DMS 273 (cell line): Measurements from ENCODE around the gene FASTKD2.
A peak's percentile ranks its signal among the peaks of the same experiment; 100 is the strongest.

Source experiments
- DNase-seq: peaks from one replicate; lab custom pipeline; 2025; ENCODE audit not compliant: unreplicated experiment; lab: John Stamatoyannopoulos, UW

FASTKD2 gene

DNA sequence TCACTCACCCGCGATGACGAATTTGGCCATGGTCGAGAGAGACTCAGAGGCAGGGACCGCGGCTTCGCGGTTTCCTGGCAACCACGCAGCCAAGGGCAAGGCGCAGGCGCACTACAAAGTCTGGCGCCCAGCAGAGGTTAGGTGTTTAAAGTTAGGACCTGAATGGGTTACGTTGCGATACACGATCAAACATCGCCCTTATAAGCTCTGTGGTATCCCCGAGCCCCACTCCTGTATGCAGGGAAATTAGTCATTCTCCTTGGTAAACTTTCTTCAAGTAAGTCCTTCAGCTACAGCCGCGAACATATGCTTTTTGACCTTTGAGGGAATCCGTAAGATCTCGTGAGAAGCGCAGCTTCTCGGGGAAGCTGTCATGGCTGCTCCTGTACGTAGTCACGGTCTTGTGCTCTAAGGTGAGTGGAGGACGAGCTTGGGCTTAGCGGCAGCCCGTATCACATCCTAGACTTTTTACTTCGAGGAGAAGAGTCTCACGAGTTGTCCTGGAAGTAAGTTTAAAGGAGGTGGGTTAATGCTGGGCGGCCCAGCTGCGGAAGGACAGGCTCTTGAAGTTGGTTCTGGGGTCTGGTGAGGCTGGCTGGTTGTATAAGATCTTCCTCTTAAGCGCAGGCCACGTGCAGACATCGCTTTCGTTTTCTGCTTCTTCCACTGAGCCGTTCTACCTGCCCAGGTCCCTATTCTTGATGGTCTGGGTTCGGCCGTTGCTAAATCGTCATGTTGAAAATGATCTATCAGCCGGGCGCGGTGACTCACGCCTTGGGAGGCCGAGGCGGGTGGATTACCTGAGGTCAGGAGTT, at the start of gene FASTKD2, which contains the start of gene MDH1B:
Gene FASTKD2 (plus strand): TSS at position 365 of the 815 bp plus-strand sequence. CDS start 1,088 bp downstream, outside the sequence.
Gene MDH1B (minus strand): TSS at position 87 of the 815 bp plus-strand sequence. CDS start 57 bp downstream, at position 30.
- peak; percentile 91 for DNase-seq

DNA sequence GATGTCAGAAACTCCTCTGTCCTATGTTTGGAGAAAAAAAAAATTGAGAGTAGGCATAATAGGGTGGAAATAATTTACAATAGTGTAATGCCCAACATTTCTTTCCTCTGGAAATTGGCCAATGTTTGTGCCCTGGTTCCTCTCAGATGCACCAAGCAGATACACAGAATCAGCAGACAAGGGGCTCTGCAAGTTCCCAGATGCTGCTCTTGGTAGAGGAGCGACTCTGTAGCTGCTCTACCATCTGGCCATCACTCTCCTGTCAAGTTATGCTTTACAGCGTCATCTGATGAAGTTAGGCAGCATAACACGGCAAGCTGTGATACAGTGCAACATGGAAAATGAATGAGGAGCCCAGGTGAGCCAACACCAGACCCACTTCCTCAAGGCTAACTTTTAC, 48.8 kb upstream of the FASTKD2 start:
- DNase-seq, result peak; percentile 84

DNA sequence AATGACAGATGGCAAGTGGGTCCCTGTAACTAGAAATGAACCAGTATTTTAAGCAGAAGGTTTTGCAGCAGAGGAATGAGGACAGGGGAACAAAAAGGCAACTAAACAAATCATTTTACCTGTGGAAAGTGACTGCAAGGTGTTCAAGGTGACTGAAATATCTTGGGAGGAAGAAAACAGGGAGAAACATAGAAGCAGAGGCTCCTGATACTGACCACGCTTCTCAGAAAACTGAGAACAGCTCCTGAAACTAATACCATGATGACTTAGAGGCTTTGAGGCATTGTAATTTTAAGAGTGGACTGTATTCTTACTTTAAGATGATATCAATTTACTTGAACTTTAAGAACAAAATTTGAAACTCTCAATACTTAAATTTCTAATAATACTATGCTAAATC, 47.1 kb upstream of the FASTKD2 start, which contains the start of gene DYTN:
Gene DYTN (minus strand): TSS at position 101 of the 400 bp plus-strand sequence. CDS start 117 bp downstream, outside the sequence.
- DNase-seq, result no peak

DNA sequence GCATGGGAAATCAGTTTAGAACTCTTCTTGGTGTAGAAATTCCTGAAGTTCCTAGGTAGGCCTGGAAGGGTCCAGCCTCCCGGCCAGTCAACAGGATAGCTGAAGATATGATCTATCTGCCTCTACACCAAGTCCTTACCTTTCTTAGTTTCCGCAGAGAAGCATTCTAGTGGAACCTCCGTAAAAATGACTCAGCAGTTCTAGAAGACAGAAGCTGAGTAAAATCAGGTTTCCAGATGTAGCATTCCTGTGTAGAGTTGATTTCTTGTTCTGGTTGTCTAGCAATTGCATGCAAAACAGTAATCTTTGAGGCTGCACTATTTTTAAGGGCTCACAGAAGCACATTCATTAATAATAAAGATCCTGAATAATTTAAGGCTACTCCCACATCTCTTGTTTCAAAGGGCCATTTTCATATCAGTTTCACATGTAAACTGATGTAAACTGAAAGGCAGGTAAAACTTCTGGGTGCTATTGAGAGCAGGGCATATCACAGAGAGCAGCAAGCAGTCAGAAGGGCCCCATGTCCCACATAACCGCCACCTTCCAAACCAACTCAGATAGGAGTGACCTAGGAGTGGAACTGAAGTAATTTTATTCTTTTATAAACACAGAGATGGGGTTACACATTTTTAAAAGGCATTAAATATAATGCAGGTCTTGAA, 44.0 kb upstream of the FASTKD2 start:
- no peak for DNase-seq

DNA sequence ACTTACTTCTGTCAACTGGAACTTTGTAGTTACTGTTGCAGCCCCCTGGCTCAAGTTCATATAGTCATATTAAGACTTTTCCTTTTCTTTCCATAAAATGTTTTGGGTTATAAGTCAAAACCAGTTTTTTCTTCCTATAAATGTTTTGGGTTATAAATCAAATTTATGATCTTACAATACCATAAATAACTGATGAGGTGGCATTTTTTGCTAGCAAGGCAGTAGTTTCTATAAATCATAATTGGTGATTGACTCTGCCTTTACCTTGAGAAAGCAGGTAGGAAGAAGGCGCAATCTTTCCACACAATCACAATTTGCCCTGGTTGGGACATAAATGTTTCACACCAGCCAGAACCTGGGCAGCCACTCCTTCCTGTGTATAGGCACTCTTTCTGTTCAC, 42.1 kb upstream of the FASTKD2 start:
- no peak for DNase-seq

DNA sequence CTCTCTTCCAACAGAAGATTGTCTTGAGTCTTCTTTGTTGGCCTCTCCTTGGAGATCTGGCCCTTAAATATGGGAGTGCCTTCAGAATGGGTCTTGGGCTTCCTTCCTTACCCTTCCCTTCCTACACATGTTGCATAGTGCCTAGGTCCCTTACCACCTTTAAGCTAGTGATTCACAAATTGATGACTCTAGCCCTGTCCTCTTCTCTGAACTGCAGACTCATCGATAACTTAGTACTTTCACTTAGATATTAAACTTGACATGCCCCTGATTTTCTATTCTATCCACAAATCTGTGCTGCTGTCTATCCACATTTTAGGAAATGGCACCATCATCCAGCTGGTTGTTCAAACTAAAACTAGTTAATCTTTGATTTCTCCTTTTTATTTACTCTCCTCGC, 38.1 kb upstream of the FASTKD2 start:
- no peak for DNase-seq

DNA sequence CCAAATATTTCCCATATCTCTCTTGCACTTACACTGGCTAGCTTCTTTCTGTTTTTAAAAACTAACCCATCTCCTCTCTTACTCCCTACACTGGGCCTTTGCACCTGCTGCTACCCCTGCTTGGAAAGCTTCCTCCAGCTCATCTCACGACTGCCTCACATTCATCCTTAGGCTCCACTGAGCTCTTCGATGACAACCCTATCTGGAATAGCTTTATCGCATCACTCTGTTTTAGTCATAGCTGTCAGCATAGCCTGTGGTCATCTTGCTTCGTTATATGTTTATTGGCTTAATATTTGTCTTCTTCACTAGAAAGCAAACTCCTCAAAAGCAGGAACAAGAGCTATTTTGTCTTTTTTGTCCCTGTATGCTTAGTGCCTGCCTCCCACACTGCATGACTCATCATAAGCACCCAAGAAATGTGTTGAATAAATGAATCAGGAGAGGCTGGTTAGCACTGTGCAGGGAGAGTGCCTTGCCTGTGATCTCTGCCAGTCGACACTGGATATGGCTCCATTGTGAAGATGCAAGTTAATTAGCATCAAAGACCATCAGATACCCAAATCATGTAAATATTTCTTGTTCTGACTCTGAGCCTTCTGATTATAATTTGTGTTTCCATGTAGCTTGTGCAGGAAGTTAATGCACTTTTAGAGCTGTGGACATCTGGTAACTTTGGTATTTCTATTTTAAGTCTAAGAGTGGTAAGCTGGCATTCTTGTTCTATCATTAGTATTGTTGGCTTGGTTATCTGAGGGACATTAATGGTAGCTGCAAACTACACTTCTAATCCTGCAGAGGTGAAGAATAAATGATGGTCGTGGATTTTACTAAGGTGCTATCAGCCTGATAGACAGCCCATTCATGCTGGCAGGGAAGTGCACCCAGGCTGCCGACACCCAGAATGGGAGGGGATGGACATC, 36.9 kb upstream of the FASTKD2 start:
- DNase-seq, result no peak

DNA sequence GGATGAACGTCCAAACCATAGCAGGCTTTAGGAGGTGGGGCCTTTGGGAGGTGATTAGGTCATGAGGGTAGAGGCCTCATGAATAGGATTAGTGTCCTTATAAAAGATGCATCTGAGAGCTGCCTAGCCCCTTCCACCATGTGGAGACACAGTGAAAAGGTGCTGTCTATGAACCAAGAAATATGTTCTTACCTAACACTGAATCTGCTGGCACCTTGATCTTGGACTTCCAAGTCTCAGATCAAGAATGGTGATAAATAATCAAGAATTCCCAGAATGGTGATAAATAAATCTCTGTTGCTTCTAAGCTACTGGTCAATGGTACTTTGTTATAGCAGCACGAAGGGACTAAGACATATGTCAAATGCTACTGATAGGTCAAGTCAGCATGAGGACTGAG, 32.1 kb upstream of the FASTKD2 start:
- no peak for DNase-seq

DNA sequence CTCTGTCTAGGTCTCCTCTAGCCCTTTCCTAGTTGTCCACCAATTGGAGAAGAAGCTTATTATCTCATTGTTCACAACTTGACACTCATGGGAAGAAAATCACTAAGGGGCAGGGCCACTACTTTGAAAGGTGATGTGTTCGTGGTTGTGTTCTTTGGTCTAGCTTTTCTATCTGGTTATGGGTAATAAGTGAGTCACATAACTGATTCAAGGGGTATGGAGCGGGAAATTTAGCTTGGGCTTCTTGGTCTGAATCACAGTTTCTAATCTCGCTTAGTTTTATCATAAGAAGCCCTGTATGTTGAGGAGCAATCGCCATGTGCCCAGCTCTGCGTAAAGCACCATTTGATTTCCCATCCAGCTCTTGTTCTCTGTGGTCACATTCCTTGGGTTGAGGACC, 28.5 kb upstream of the FASTKD2 start:
- DNase-seq, result no peak

DNA sequence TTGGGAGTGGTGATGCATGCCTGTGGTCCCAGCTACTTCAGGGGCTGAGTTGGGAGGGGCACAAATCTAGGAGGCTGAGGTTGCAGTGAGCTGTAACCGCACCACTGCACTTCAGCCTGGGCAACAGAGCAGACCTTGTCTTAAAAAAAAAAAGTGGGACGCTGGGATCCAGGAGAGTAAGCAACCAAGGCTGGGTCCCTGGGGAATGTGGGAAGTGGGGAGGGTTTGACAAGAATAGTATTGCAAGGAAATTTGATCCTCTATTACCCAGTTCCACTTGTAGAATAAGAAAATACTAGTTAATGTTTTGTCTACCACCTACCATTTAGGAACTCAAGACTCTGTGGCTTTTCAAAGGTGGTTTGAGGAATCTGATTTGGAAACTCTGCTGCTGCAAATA, 26.1 kb upstream of the FASTKD2 start:
- peak; percentile 9 for DNase-seq

DNA sequence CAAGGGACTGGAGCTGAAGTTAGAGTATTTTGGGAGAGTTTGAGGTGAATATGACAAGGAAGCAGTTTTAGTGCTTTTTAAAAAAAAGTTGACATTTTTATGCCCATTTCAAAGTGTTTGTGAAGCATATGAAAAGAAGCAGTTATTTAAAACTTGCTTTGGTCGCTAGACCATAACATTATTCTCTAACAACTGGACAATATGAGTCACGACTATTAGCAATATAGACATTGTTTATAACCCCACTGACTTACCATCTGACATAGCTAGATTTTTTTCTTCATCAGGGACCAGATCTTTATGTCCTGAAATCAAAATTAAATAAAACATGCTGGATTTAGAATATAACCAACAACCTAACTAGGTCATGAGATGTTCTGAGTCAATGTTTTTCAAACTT, 24.6 kb upstream of the FASTKD2 start:
- DNase-seq, result no peak

DNA sequence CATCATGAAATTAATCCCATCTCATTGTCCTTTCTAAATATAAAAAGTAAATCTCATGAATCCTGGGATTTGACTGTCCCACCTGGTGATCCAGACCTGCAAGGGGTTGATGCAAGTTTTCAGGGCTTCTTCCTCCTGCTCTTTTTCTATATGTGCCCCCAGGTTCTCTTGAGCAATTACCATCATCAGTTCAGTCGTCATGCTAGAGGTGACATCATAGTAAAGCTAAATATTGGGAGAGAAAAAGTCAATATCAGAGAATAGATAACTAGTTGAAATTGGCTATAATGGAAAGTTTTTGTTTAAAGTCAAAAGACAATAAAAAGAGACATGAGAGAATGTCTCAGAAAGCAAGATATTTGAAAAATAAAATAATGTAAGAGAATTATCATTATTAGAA, 8.6 kb upstream of the FASTKD2 start:
- no peak for DNase-seq

DNA sequence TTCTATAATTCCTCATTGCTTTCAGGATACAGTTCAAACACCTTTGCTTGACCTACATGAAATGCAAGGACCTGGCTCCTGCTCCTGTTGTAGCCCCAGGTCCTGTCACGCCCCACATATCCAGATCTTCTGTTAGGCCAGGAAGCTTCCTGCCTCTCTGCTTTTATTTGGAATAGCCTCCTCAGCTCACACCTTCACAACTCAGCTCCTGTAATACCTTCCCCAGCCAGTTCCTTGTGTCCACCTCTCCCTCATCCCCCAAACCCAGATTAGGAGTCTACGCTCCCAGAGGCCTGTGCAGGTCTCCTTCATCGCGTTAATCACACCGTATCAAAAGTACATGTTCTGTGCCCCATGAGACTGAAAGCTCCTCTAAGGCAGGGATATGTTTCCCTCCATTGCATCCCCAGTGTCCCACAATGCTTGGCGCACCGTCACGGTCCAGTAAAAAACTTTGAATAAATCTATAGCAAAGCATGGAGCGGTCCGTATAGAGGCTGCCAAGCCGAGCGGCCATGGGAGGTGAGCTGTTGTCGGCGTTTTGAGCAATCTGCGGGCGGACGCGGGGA, 649 bp upstream of the FASTKD2 start:
- peak; percentile 54 for DNase-seq

DNA sequence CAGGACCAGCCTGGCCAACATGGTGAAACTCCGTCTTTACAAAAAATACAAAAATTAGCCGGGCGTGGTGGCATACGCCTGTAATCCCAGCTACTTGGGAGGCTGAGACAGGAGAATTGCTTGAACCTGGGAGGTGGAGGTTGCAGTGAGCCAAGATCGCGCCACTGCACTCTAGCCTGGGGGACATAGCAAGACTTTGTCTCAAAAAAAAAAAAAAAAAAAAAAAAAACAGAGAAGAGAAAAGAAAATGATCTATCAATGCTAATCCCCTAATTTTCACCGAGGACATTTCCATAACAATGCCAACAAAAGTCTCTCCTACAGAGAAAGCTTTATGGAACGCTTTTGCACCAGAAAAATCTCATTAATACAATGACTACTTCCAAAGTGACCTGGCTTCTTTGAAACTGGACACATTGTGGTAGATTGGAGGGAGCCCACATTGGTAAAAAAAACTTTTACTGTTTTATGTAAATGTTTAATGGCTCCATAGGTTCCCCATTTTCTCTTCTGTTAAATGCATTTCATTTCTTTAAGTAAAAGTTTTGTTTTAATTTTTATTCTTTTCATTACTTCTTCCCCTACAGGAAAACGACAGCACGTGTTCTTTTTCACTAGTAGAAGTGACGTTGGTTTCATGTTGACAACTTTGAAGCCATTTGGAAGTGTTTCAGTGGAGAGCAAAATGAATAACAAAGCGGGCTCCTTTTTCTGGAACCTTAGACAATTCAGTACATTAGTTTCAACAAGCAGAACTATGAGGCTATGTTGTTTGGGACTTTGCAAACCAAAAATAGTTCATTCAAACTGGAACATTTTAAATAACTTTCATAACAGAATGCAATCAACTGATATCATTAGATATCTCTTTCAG, 888 bp downstream of the FASTKD2 start:
- no peak for DNase-seq

DNA sequence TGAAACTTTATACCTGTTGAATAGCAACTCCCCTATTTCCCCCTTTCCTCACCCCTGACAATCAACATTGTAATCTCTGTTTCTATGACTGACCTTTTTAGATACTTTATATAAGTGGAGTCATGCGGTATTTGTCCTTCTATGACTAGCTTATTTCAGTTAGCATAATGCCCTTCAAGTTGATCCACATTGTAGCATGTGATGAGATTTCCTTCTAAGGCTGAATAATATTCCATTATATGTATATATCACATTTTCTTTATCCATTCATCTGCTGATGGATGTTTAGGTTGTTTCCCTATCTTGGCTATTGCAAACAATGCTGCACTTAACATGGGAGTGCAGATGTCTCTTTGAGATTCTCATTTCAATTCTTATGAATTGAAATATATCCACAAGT, 9.5 kb downstream of the FASTKD2 start:
- no peak for DNase-seq

DNA sequence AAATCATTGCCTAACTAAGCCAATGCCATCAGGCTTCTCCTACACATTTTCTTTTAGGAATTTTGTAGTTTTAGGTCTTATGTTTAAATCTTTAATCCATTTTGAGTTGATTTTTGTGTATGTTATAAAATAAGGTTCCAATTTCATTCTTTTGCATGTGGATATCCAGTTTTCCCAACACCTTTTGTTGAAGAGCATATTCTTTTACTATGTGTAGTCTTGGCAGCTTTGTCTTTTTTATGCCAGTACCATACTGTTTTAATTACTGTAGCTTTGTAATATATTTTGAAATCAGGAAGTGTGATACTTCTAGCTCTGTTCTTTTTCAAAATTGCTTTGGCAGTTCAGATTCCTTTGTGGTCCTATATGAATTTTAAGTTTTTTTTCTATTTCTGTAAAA, 11.0 kb downstream of the FASTKD2 start:
- DNase-seq, result no peak

DNA sequence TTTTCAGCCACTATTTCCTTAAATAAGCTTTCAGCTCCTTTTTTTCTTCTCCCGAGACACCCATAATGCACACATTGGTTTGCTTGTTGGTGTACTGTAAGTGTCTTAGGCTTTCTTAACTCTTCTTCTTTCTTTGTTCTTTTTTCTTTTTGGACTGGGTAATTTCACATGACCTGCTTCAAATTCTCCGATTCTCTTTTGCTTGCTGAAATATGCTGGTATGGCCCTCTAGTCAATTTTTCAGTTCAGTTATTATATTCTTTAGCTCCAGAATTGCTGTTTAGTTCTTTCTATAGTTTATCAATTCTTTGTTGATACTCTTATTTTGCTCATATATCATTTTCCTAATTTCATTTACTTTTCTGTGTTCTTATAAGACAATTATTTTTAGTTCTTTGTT, 15.3 kb downstream of the FASTKD2 start:
- no peak for DNase-seq

DNA sequence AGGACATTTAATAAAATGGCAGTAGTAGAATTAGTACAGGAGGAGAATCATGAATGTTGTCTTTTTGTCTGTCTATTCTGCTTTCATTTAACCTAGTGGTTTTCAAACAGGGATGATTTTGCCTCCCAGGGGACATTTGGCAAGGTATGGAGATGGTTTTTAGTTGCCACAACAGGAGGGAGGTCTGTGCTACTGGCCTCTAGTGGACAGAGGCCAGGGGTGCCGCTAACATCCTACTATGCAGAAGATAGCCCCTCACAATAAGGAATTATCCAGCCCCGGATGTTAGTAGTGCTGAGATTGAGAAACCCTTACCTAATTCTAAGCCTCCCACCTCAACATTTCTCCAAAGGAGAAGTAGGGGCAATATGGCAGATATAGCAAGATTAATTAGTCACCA, 18.3 kb downstream of the FASTKD2 start:
- peak; percentile 24 for DNase-seq

DNA sequence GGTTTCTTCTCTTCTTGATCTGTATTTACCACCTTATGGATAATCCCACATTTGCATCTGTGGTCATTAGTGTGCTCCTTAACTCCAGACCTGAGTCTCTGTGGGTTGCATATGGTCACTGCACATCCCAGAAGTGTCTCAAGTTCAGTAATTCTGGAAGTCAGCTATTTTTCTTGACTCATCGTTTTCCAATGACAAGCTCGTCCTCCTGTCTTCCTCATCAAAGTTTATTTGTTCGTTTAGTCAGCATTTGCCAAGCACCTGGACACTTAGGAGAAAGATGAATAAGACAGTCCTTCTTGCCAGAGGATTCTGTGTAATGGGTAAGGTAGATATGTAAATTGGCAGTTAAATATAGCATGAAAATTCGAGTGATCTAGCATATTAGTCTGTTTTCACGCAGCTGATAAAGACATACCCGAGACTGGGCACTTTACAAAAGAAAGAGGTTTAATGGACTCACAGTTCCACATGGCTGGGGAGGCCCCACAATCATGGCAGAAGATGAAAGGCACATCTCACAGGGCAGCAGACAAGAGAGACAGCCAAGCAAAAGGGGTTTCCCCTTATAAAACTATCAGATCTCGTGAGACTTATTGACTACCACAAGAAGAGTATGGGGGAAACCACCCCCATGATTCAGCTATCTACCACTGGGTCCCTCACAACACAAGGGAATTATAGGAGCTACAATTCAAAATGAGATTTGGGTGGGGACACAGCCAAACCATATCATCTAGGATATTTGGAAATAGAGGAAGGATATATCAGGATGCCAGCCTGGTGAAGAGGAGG, 19.4 kb downstream of the FASTKD2 start:
- no peak for DNase-seq
